Neutrophil (primary cell): ENCODE data around the gene DLX6.

Experiments
- H3K27ac ChIP-seq: fragments of 200-600 bp; sonication (generic); 2 replicates; pipeline ENCODE4 v1.5.1; 2016; ENCODE audit warnings: mild to moderate bottlenecking, moderate library complexity
- H3K27me3 ChIP-seq: fragments of 200-600 bp; sonication (generic); 2 replicates; pipeline ENCODE4 v1.6.0; 2016; ENCODE audit warnings: mild to moderate bottlenecking
- H3K36me3 ChIP-seq: fragments of 200-600 bp; sonication (generic); 2 replicates; pipeline ENCODE4 v1.5.1; 2017
- H3K4me1 ChIP-seq, 2 experiments: fragments of 200-600 bp in 1 of 2; sonication (generic) in 1 of 2; 1 replicate in 1 of 2; 2 replicates in 1 of 2; pipeline versions ENCODE4 v1.5.1 to v1.6.1; 2013 to 2016; ENCODE audit warnings: low read depth in 1 of 2, low read length in 1 of 2, mild to moderate bottlenecking in 1 of 2, moderate library complexity in 1 of 2; ENCODE audit not compliant: control insufficient read depth in 1 of 2, insufficient read depth in 1 of 2
- H3K4me3 ChIP-seq, 2 experiments: fragments of 200-600 bp in 1 of 2; sonication (generic) in 1 of 2; 1 replicate in 1 of 2; 2 replicates in 1 of 2; pipeline ENCODE4 v1.5.1; 2013 to 2016; ENCODE audit warnings: low read depth in 1 of 2, low read length in 1 of 2, mild to moderate bottlenecking in 1 of 2, moderate library complexity in 1 of 2
- H3K9me3 ChIP-seq: fragments of 200-600 bp; sonication (generic); 2 replicates; pipeline ENCODE4 v1.5.1; 2016
- TF ChIP-seq, protein P1 (sequence below): fragments of 200-600 bp; sonication (generic); IDR thresholded peaks from 2 replicates; pipeline ENCODE4 v1.5.1; 2016; ENCODE audit warnings: antibody characterized with exemption

The DLX6 gene

DNA sequence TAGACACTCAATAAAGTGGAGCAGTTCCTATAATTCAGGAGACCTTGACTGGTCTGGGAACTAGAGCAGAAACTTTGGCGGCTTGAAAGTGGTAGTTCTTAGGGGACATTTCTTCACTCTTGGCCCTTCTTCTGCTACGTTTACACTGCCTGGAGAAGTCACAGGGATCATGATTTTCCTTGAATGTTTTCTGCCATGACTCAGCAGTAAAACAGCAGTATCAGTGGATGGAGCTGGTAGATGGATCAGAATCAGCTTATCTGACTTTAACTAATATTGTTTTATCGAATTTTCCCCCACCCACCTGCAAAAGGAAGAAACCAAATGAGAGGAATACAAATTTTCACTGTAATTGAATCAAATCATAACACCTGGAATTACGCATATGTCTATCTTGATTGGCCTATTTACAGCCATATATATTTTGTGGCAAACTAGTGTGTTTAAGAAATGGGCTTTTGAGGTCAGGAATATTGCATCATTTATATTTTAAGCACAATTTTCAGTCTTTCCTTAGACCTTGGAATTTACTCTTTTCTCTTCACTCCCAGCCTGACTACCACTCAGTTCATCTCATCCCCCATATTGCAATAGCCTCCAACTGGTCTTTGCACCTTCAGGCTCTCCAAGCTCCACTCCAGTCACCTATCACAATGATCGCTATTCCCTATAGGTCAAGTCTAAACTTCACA, 34.2 kb downstream of the DLX6 start:
- Histone ChIP-seq H3K27ac (no peak overlapping the region), H3K36me3 (no peaks in the 10 kb centered on the region), H3K4me1 (no peaks in the 10 kb centered on the region), H3K4me3 (no peak overlapping the region), H3K9me3 (no peaks in the 10 kb centered on the region), H3K27me3 (peaks cover 51% of the 10 kb centered on the region)
- TF ChIP-seq, protein P1, sequence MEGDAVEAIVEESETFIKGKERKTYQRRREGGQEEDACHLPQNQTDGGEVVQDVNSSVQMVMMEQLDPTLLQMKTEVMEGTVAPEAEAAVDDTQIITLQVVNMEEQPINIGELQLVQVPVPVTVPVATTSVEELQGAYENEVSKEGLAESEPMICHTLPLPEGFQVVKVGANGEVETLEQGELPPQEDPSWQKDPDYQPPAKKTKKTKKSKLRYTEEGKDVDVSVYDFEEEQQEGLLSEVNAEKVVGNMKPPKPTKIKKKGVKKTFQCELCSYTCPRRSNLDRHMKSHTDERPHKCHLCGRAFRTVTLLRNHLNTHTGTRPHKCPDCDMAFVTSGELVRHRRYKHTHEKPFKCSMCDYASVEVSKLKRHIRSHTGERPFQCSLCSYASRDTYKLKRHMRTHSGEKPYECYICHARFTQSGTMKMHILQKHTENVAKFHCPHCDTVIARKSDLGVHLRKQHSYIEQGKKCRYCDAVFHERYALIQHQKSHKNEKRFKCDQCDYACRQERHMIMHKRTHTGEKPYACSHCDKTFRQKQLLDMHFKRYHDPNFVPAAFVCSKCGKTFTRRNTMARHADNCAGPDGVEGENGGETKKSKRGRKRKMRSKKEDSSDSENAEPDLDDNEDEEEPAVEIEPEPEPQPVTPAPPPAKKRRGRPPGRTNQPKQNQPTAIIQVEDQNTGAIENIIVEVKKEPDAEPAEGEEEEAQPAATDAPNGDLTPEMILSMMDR = no peak

DNA sequence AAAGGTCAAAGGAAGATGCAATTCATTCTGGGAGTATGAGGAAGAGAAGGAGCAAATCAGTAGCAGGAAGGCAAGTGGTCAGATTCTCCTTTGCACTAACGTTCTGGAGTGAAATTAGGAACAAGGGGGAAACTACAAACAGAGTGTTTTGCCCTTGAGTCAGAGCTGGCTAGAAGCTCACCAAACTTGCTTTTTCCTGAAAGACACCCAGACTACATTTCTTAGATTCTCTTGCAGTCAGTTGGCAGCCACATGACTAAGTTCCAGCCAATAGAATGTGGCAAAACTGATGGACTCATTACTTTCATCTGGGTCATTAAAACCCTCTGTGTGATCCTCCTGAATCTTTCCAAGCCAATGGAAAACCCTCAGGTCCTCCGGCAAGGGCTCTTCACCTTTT, 37.9 kb downstream of the DLX6 start:
- Histone ChIP-seq H3K9me3 (no peaks in the 10 kb centered on the region), H3K27ac (no peak overlapping the region), H3K27me3 (peaks cover 55% of the 10 kb centered on the region), H3K36me3 (no peaks in the 10 kb centered on the region), H3K4me3 (no peak overlapping the region), H3K4me1 (no peaks in the 10 kb centered on the region)
- TF ChIP-seq, protein P1 = no peak
